GM21360 (cell line): ENCODE data around the gene DRG1.
"Not testable (repeated sequence)": the region's sequence is repeated elsewhere in the genome, so short reads cannot be mapped to it uniquely, and the experiment has no call there.

Experiments
- ATAC-seq: cut with Tn5 transposase; IDR thresholded peaks from one replicate; pipeline ENCODE4 v1.9.1; 2021; ENCODE audit warnings: mild to moderate bottlenecking, moderate library complexity; ENCODE audit not compliant: unreplicated experiment

DRG1 gene

GRCh38 chr22:31441652-31442051, 42.2 kb downstream of the DRG1 start:
- no peak for ATAC-seq

- no peak for ATAC-seq
These were observed 43.5 kb downstream of the DRG1 start for GRCh38 chr22:31442768-31443489.

- ATAC-seq: no peak
These were observed 44.1 kb downstream of the DRG1 start for GRCh38 chr22:31443516-31443915.

DNA sequence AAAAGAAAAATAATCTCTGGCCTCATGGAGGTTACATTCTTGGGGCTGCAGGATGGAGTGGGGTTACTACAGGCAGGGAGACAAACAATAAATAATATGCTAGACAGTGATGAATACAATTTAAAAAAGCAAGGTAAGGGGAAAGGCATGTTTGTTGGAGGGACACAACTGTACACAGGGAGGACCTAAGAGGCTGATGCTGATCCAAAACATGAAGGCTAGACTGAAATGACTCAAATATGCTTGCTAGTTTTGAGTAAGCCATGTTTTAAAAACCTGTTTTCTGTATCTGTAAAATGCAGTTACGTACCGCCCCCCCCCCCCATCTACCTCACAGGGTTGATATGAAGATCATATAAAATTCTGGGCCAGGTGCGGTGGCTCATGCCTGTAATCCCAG, 46.2 kb downstream of the DRG1 start:
- ATAC-seq: no peak

- no peak for ATAC-seq
These were observed 46.8 kb downstream of the DRG1 start for GRCh38 chr22:31446208-31446607.

DNA sequence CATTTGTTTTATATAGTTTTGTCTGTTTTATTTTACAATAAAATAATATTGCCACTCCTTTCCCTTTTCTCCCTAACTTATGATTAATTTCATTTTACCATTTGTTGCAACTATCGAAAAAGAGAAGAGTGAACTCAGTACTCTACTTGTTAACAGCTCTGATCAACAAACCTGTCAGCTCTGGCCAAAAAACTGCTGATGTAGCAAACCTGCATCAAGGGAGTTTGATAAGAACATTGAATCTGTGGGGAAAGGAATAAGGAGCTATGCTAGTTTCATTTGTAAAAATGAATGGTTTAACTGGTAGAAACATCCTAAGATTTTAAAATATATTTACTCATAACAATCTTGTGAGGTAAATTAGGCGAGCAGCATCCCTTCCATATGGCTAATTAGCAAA, 47.4 kb downstream of the DRG1 start:
- no peak for ATAC-seq

- no peak for ATAC-seq
These were observed 47.9 kb downstream of the DRG1 start for GRCh38 chr22:31447337-31447736.

GRCh38 chr22:31448382-31448781, 49.0 kb downstream of the DRG1 start:
- ATAC-seq: no peak

DNA sequence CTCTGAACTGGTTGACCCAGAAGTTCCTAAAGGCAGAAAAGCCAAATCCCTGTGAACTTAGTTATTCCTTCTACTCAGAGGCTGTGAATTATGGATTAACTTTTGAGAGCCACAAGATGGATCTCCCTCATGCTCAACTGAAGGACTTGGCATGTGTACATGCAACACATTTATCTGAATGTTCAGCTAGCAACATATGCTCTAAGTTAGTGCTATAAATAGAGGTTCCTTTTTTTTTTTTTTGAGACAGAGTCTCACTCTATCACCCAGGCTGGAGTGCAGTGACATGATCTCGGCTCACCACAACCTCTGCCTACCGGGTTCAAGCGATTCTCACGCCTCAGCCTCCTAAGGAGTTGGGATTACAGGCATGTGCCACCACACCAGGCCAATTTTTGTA, 50.1 kb downstream of the DRG1 start:
- no peak for ATAC-seq

GRCh38 chr22:31451709-31452571, 52.5 kb downstream of the DRG1 start:
- ATAC-seq: no peak

- ATAC-seq: no peak
These were observed 62.3 kb downstream of the DRG1 start for GRCh38 chr22:31461699-31462098.

DNA sequence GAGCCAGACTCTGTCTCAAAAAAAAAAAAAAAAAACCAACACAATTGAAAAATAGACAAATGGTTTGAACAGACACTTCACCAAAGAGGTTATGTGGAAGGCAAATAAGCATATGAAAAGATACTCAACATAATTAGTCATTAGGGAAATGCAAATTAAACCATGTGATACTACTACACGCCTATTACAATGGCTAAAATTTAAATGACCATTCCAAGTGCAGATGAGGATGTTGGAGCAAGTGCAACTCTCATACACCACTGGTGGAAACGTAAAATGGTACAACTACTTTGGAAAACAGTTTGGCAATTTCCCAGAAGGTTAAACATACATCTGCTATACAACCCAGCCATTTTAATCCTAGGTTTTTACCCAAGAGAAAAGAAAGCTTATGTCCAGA, 65.9 kb downstream of the DRG1 start:
- ATAC-seq: no peak

- no peak for ATAC-seq
These were observed 75.3 kb downstream of the DRG1 start for GRCh38 chr22:31474743-31475142.

DNA sequence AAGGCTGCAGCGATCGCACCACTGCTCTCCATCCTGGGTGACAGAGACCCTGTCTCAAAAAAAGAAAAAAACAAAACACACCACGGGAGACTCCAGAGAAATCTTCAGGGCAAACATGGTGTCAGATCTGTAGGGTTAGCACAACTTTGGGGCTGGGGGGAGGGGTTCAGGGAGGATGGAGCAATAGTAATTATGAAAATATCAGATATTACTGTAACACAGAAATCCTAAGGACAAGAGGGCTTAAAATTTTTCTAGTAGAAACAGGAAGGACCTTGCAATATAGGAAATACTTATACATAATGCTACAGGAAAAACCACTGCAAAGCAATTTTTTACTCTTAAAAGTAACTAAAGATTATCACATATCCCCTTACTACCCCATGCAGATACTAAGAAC, 76.4 kb downstream of the DRG1 start:
- ATAC-seq: no peak

DNA sequence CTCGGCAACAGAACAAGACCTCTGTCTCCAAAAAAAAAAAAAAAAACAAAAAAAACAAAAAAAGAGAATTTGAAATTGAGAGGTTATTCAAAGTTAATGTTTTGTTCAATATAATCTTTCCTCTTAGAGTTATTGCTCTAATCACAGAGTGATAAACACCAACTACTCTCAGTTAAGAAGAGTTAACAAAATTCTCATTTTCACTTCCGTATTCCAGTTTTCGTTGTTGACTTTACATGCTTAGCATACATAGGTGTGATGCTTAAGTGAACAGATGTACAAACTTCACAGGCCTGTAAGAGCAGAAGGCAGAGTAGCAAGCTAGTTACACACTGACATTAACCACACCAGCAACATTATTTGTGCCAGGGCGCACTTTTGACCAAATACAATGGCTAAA, 77.9 kb downstream of the DRG1 start:
- no peak for ATAC-seq

DNA sequence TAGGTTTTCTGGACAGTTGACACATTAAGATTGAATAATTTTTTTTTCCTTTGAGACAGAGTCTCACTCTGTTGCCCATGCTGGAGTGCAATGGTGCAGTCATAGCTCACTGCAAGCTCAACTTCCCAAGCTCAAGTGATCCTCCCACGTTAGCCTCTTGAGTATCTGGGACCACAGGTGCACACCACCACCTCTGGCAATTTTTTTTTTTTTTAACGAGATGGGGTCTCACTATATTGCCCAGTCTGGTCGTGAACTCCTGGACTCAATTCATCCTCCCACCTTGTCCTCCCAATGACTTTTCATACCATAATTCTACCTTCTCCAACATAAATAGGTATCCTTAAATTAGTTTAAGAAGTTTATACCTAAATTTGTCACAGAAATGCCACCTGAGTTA, 81.7 kb downstream of the DRG1 start:
- no peak for ATAC-seq

DNA sequence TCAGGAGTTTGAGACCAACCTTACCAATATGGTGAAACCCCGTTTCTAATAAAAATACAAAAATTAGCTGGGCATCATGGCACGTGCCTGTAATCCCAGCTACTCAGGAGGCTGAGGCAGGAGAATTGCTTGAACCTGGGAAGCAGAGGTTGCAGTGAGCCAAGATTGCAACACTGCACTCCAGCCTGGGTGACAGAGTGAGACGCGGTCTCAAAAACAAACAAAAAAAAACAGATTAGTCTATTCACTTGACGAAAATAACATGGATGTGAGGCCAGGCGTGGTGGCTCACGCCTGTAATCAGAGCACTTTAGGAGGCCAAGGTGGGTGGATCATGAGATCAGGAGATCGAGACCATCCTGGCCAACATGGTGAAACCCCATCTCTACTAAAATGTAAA, 83.1 kb downstream of the DRG1 start:
- ATAC-seq: not testable (repeated sequence)
